ENCODE measurements around the gene RNASET2.

RNASET2 gene
- 25.9 to 103 (median 56.8) reads per million in 18 experiments for total RNA-seq

- DNase-seq = peak; percentile 97 to 98
Measured at GRCh38 chr6:166956444-166957086, at the start of gene RNASET2. RNASET2 (minus strand) TSS chr6:166956550; CDS start chr6:166956182, 368 bp downstream.

DNA sequence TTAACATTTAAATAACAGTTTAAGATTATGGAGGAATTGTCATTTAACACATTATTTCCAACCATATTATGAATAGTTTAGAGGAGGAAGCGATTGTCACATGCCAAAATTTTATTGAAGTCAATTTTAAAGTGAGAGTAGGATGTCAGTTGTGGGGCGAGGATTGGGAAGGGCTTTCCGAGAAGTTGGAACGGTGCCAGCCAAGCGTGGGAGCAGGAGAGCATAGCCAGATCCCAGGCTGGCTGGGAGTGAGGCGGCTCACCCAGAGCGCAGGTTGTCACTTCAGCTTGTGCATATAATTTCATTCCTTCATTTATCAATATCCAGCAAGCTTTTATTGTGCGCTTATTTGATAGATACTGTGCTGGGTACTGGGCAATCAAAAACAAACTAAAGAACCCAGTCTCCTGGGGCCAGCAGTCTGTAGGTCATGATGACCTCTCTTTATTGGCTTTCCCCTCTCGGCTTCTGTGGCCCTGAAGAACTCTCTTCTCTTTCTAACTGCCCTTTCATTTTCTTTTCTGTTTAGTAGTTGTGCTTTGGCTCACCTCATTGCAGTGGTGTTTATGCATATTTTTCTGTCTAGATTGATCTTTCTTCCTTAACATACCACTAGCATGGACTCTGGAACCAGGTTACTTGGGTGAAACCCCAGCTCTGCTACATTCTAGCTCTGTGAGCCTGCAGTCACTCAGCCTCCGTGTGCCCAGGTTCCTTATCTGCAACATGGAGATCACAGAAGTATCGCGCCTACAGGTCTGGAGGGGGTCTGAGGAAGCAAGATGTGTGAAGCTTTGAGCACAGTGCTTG lies 49.2 kb upstream of the RNASET2 start:
- peak in 1 of 2 donors; percentile 27 for DNase-seq

GRCh38 chr6:167000759-167001158 lies 44.4 kb upstream of the RNASET2 start:
- no peak for DNase-seq

DNA sequence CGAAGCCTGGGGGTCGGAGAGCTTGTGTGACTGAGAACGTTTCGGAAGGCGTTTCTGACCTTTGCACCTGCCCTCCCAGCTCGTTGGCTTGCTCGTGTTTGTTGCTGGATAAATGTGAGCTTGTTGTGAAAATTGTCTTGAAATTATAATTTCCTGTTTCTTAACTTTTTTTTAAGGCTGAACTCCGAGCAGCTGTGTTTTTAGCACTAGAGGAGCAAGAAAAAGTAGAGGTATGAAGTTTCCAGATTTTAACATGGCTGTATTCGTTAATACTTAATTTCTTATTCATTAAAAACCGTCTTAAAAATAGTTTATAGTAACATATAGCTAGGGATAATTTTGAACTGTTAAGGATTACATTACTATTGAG lies 43.5 kb upstream of the RNASET2 start:
- DNase-seq = peak in 1 of 2 donors; percentile 24

GRCh38 chr6:166999145-166999883 lies 43.0 kb upstream of the RNASET2 start, which contains the start of gene CEP43:
CEP43 (plus strand) TSS chr6:166999397; CDS start chr6:166999413, 16 bp downstream.
- peak; percentile 96 to 98 for DNase-seq

GRCh38 chr6:166998256-166999144 lies 42.1 kb upstream of the RNASET2 start:
- no peak for DNase-seq

DNA sequence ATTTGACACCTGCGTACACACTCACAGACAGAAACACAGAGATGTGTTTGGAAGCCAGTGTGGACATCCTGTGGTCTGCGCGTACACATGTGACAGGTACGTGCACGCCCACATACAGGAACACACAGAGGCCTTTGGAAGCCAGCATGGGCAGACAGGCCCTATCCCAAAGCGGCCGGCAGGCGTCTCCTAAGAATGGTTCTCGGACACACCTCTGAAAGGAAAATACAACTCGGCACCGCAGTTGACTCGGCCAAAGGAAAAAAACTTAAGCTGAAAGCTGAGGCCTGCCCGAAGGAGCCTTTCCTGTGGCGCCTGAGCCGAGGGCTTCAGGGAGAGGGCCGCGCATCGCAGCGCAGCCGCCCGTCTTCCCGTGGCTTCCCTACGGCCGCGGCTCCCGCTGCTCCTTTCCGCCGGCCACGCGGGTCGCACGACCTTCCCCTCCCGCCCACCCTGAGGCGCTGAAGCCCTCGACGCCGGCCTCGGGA lies 41.5 kb upstream of the RNASET2 start:
- peak; percentile 63 to 79 for DNase-seq

- DNase-seq = no peak
Measured at GRCh38 chr6:166997348-166997747, 41.0 kb upstream of the RNASET2 start.

DNA sequence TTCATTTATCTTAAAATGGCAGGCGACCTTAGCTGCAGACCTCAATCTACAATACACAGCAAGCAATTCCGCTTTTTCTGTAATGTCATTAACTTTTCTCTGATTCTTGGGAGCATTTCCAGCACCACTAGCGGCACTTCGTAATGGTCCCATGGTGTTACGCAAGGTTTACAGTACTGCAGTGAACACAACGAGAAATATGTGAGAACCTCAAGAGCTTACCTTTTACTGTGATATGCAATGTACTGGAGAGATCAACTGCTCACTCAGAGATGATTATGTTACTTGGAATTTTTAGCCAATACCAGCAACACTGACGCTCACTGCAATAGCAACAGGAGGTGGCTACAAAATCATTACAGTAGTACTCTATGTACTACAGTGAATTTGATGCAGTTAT lies 40.1 kb upstream of the RNASET2 start:
- DNase-seq = peak; percentile 27 to 38

GRCh38 chr6:166989427-166990032 lies 33.2 kb upstream of the RNASET2 start:
- DNase-seq = peak; percentile 56 to 59

DNA sequence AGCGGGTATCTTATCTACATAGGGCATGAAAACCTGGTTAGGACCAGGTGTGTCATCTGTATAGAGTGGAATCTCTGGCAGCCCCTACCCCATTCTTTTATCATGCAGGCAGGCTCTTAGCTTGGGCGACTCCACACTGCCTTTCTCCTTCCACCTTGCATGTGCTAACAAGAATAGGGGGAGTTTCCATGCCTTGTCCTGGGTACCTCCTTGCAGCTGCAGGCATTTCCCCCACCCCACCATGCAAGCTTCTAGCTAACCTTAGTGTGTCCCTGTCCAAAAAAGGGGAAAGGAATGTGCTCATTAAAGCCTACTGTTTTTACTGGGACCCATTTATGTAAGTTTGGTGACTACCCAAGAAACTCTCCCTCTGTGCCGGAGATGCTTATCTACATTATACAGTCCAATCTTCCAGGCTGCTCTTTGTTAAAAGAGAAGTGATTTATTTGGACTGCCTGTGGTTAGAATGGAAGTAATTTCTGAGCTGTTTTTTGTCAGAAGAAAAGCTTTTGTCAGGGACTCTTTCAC lies 32.4 kb upstream of the RNASET2 start:
- DNase-seq = no peak

- no peak for DNase-seq
Measured at GRCh38 chr6:166987930-166988329, 31.6 kb upstream of the RNASET2 start.

GRCh38 chr6:166987448-166987847 lies 31.1 kb upstream of the RNASET2 start:
- DNase-seq = no peak

DNA sequence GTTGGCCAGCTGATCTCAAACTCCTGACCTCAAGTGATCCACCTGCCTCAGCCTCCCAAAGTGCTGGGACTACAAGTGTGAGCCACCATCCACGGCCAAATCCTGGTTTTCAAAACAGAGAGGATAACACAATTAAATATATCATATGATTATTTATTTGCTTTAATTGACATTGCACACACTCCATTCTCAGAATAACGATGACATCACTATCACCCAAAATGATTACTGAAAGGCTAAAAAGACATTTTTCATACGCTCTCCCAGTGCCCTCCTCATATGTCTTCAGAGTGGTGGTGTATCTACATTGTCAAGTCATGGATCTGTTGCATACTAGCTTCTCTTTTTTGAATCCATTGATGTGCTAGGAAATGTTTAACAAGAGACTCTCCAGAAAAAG lies 24.4 kb upstream of the RNASET2 start:
- no peak for DNase-seq

- DNase-seq = no peak
Measured at GRCh38 chr6:166977621-166978525, 21.5 kb upstream of the RNASET2 start.

GRCh38 chr6:166976636-166977035 lies 20.3 kb upstream of the RNASET2 start:
- DNase-seq = no peak

- DNase-seq = no peak
Measured at GRCh38 chr6:166972101-166972500, 15.8 kb upstream of the RNASET2 start.

DNA sequence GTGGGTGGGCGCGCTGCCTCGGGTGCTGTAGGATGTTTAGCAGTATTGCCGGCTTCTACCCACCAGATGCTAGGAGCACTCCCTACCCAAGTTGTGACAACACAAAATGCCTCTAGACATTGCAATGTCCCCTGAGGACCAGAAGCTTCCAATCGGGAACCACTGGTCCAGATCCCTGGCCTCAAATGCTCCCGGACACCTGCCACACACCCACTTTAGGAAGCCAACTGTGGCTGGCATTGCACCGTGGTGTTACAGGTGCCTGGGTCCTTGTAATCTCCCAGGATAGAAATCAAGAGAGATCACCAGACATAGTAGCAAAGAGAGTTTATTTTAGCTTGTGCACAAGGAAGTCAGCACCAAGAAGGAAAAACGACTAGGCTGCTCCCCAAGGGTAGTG lies 14.9 kb upstream of the RNASET2 start:
- DNase-seq = no peak

GRCh38 chr6:166970776-166971175 lies 14.4 kb upstream of the RNASET2 start:
- no peak for DNase-seq

- no peak for DNase-seq
Measured at GRCh38 chr6:166970091-166970490, 13.7 kb upstream of the RNASET2 start.
